IMR-90 (cell line): Measurements from ENCODE around the gene TEDDM1. TPM values are rescaled to one million over a fixed set of nuclear protein-coding genes. Genes with fewer than 3 reads are reported as not detected.

Experiments
- ATAC-seq: fragments of 200-7000 bp; cut with Tn5 transposase; 2 replicates; pipeline ENCODE4 v1.9.1; 2020; ENCODE audit warnings: low read depth, mild to moderate bottlenecking, moderate library complexity
- BruUV-seq: library from RNA; stranded (reverse); fragments of 400-500 nt; replicated peaks from 2 replicates; lab custom pipeline; 2021; lab: Mats Ljungman, UMichigan
- CTCF ChIA-PET: fragments of 300-600 bp; formaldehyde crosslinking; extraction: SDS; loops from one replicate; lab custom pipeline; 2021; ENCODE audit warnings: antibody characterized with exemption; lab: Yijun Ruan, JAX
- POLR2A ChIA-PET: fragments of 300-600 bp; sonication (Branson Sonifier 250); formaldehyde crosslinking; loops from one replicate; lab custom pipeline; 2022; ENCODE audit warnings: antibody characterized with exemption; ENCODE audit not compliant: unreplicated experiment; lab: Charles Lee
- DNase-seq: peaks from one replicate; pipeline ENCODE4 v3.0.0; 2013
- H2AFZ ChIP-seq: replicated peaks from 2 replicates; pipeline ENCODE3; 2013; ENCODE audit warnings: low read length, mild to moderate bottlenecking; ENCODE audit not compliant: poor library complexity
- H2AK5ac ChIP-seq: 2 replicates; pipeline ENCODE4 v1.6.1; 2013; ENCODE audit warnings: low read depth, low read length, inconsistent platforms
- H2AK9ac ChIP-seq: replicated peaks from 2 replicates; pipeline ENCODE3; 2013; ENCODE audit warnings: mild to moderate bottlenecking, low read depth, low read length, moderate library complexity; ENCODE audit not compliant: poor library complexity
- H2BK120ac ChIP-seq: 2 replicates; pipeline ENCODE4 v1.6.1; 2013; ENCODE audit warnings: low read depth, low read length, inconsistent platforms
- H2BK15ac ChIP-seq: 3 replicates; pipeline ENCODE4 v1.6.1; 2013; ENCODE audit warnings: low read depth, low read length, inconsistent platforms
- H2BK20ac ChIP-seq: 2 replicates; pipeline ENCODE4 v1.6.1; 2013; ENCODE audit warnings: low read depth, mild to moderate bottlenecking, inconsistent platforms, low read length, moderate library complexity
- H2BK5ac ChIP-seq: 2 replicates; pipeline ENCODE4 v1.6.1; 2013; ENCODE audit warnings: mild to moderate bottlenecking, low read depth, low read length, inconsistent platforms; ENCODE audit not compliant: poor library complexity, severe bottlenecking
- H3K14ac ChIP-seq: replicated peaks from 2 replicates; pipeline ENCODE4 v1.6.1; 2013; ENCODE audit warnings: low read depth, low read length, inconsistent platforms
- H3K18ac ChIP-seq: 2 replicates; pipeline ENCODE4 v1.6.1; 2013; ENCODE audit warnings: low read depth, low read length, control low read depth
- H3K23ac ChIP-seq: 2 replicates; pipeline ENCODE4 v1.6.1; 2013; ENCODE audit warnings: low read depth, low read length, inconsistent platforms
- H3K27ac ChIP-seq: 2 replicates; pipeline ENCODE4 v1.5.1; 2013; ENCODE audit warnings: mild to moderate bottlenecking, control low read depth, low read length; ENCODE audit not compliant: insufficient read depth
- H3K27me3 ChIP-seq: 2 replicates; pipeline ENCODE4 v1.6.1; 2013; ENCODE audit warnings: low read length; ENCODE audit not compliant: control insufficient read depth, insufficient read depth
- H3K36me3 ChIP-seq: 2 replicates; pipeline ENCODE4 v1.6.1; 2013; ENCODE audit warnings: low read length, mixed read lengths; ENCODE audit not compliant: control insufficient read depth, insufficient read depth
- H3K4ac ChIP-seq: 2 replicates; pipeline ENCODE4 v1.6.1; 2013; ENCODE audit warnings: low read depth, low read length, inconsistent platforms
- H3K4me1 ChIP-seq: 2 replicates; pipeline ENCODE4 v1.6.1; 2013; ENCODE audit warnings: low read length, mixed read lengths; ENCODE audit not compliant: control insufficient read depth, insufficient read depth
- H3K4me2 ChIP-seq: 2 replicates; pipeline ENCODE4 v1.6.1; 2013; ENCODE audit warnings: low read depth, mild to moderate bottlenecking, control low read depth, low read length, moderate library complexity
- H3K4me3 ChIP-seq: 2 replicates; pipeline ENCODE4 v1.5.1; 2013; ENCODE audit warnings: low read depth, mild to moderate bottlenecking, control low read depth, low read length, moderate library complexity; ENCODE audit not compliant: insufficient read depth
- H3K56ac ChIP-seq: 2 replicates; pipeline ENCODE4 v1.6.1; 2013; ENCODE audit warnings: low read length, inconsistent platforms; ENCODE audit not compliant: insufficient read depth; ENCODE audit errors: extremely low read depth
- H3K79me1 ChIP-seq, 2 experiments: 2 replicates each; pipeline ENCODE4 v1.6.1; 2013; ENCODE audit warnings: low read length in 2 of 2, inconsistent platforms in 1 of 2, low read depth in 1 of 2
- H3K9ac ChIP-seq: 2 replicates; pipeline ENCODE4 v1.6.1; 2013; ENCODE audit warnings: low read depth, low read length, control low read depth
- H3K9me1 ChIP-seq: 2 replicates; pipeline ENCODE4 v1.6.1; 2013; ENCODE audit warnings: low read length, inconsistent platforms; ENCODE audit not compliant: insufficient read depth
- H3K9me3 ChIP-seq: 2 replicates; pipeline ENCODE4 v1.6.1; 2013; ENCODE audit warnings: low read length; ENCODE audit not compliant: control insufficient read depth, insufficient read depth
- H4K20me1 ChIP-seq: 2 replicates; pipeline ENCODE4 v1.6.1; 2013; ENCODE audit warnings: low read length, inconsistent platforms; ENCODE audit not compliant: insufficient read depth
- H4K5ac ChIP-seq: 2 replicates; pipeline ENCODE4 v1.6.1; 2013; ENCODE audit warnings: mild to moderate bottlenecking, low read depth, low read length, control low read depth
- H4K8ac ChIP-seq, 2 experiments: 2 replicates each; pipeline ENCODE4 v1.6.1; 2013; ENCODE audit warnings: low read depth in 2 of 2, low read length in 2 of 2, control low read depth in 1 of 2, inconsistent platforms in 1 of 2
- H4K91ac ChIP-seq: 2 replicates; pipeline ENCODE4 v1.6.1; 2013; ENCODE audit warnings: low read depth, low read length, inconsistent platforms; ENCODE audit not compliant: insufficient read depth
- BHLHE40 ChIP-seq: fragments of 150-350 bp; IDR thresholded peaks from 2 replicates; pipeline ENCODE4 v1.6.1; 2016; ENCODE audit warnings: mild to moderate bottlenecking, low read depth, low read length
- CEBPB ChIP-seq: IDR thresholded peaks from 2 replicates; pipeline ENCODE4 v1.6.1; 2012; ENCODE audit warnings: low read depth, low read length, improper control_type of control experiment
- CHD1 ChIP-seq: IDR thresholded peaks from 2 replicates; pipeline ENCODE4 v1.6.1; 2012; ENCODE audit warnings: low read depth, low read length, improper control_type of control experiment
- NFE2L2 ChIP-seq: fragments of 150-350 bp; IDR thresholded peaks from 2 replicates; pipeline ENCODE4 v1.6.1; 2016; ENCODE audit warnings: low read depth, mild to moderate bottlenecking, low read length
- POLR2A ChIP-seq: IDR thresholded peaks from 2 replicates; pipeline ENCODE4 v1.6.1; 2012; ENCODE audit warnings: mild to moderate bottlenecking, low read depth, low read length
- RFX5 ChIP-seq: IDR thresholded peaks from 2 replicates; pipeline ENCODE4 v1.8.0; 2012; ENCODE audit warnings: low read depth, mild to moderate bottlenecking, low read length, moderate library complexity
- USF2 ChIP-seq: fragments of 150-350 bp; IDR thresholded peaks from 2 replicates; pipeline ENCODE4 v1.6.1; 2017; ENCODE audit warnings: mild to moderate bottlenecking, antibody characterized with exemption, low read length, low read depth
- WGBS, 2 experiments: methylation state at CpG; one replicate each; pipeline versions ENCODE4 v1.1.5 to v1.1.7; 2013; ENCODE audit warnings: missing lambda C conversion rate in 2 of 2; ENCODE audit not compliant: insufficient read length in 1 of 2; ENCODE audit errors: extremely low coverage in 2 of 2; 5-methylcytosine and 5-hydroxymethylcytosine counted together
- dilution Hi-C: fragments of 300-500 bp; cut with HindIII; formaldehyde crosslinking; loops from one replicate; pipeline ENCODE4 v1.14.3; 2018; ENCODE audit warnings: low sequenced_read_pairs; ENCODE audit not compliant: unreplicated experiment
- in situ Hi-C: fragments of 300-500 bp; cut with MboI; formaldehyde crosslinking; loops from 3 replicates; pipeline ENCODE4 v1.14.3; 2019; ENCODE audit warnings: low sequenced_read_pairs, inconsistent platforms, mixed read lengths
- intact Hi-C: fragments of 100-400 bp; cut with micrococcal nuclease; formaldehyde crosslinking; loops from 2 replicates; pipeline ENCODE4 v1.10.0; 2022
- polyA plus RNA-seq, 3 experiments: library from polyadenylated mRNA; depleted of rRNA; stranded (reverse); fragments of >200 nt; gene quantifications; 2 replicates each; pipeline ENCODE4 v1.2.3, GENCODE V29; 2012; ENCODE audit warnings: low replicate concordance in 1 of 3
- total RNA-seq: library from RNA; depleted of rRNA; stranded (reverse); fragments of >200 nt; gene quantifications from 2 replicates; pipeline ENCODE4 v1.2.3, GENCODE V29; 2012

The TEDDM1 gene
- total and polyA plus RNA-seq, 2 of the 4 experiments (the other 2 are of a cell fraction), result not detected

- H3K14ac ChIP-seq, result no peak overlapping the region
- H3K18ac ChIP-seq, result no peak overlapping the region
- H4K8ac ChIP-seq, result no peak overlapping the region
- H3K79me1 ChIP-seq, result no peaks in the 10 kb centered on the region
- no peaks in the 10 kb centered on the region for H3K4me1 ChIP-seq
- no peak overlapping the region for H4K91ac ChIP-seq
- H3K4ac ChIP-seq, result no peak overlapping the region
- dilution Hi-C loops (no loop called here), intact Hi-C loops (no loop called here), in situ Hi-C loops (no loop called here)
- no peak overlapping the region for H2BK20ac ChIP-seq
- H3K9me3 ChIP-seq, result no peaks in the 10 kb centered on the region
- H4K20me1 ChIP-seq, result no peaks in the 10 kb centered on the region
- H4K5ac ChIP-seq, result no peak overlapping the region
- no peak overlapping the region for H3K27ac ChIP-seq
- H3K23ac ChIP-seq, result no peak overlapping the region
- H3K56ac ChIP-seq, result no peak overlapping the region
- no TSS peak for BruUV-seq
- no peaks in the 10 kb centered on the region for H3K9me1 ChIP-seq
- no peaks in the 10 kb centered on the region; the same call in 1 of the 2 replicates for H3K27me3 ChIP-seq
- CTCF ChIA-PET, result no interaction called here
- ATAC-seq, result no peak
- H2AFZ ChIP-seq, result no peak overlapping the region
- no peak overlapping the region for H2AK5ac ChIP-seq
- no peak overlapping the region for H2BK120ac ChIP-seq
- POLR2A ChIA-PET, result no interaction called here
- TF ChIP-seq CHD1 (no peak), BHLHE40 (no peak), NFE2L2 (no peak), CEBPB (no peak), POLR2A (no peak), USF2 (no peak), RFX5 (no peak)
- no peak overlapping the region for H2AK9ac ChIP-seq
- no peak overlapping the region for H2BK5ac ChIP-seq
- no peak overlapping the region for H2BK15ac ChIP-seq
- WGBS, 2 experiments, result no CpG with 5 or more reads among the region's 4 CpGs
- H3K4me2 ChIP-seq, result no peak overlapping the region
- H3K36me3 ChIP-seq, result no peaks in the 10 kb centered on the region
- no peak overlapping the region for H3K9ac ChIP-seq
- no peak for DNase-seq
- no peak overlapping the region for H3K4me3 ChIP-seq
These were observed 42.6 kb downstream of the TEDDM1 start for GRCh38 chr1:182357913-182358312.
